HepG2 (cell line): ENCODE measurements around the gene NCLN. TPM values are rescaled to one million over a fixed set of nuclear protein-coding genes. Genes with fewer than 3 reads are reported as not detected.

Experiments used
- ATAC-seq: fragments of 200-7000 bp; cut with Tn5 transposase; 3 replicates; pipeline ENCODE4 v1.9.1; 2020; ENCODE audit warnings: mild to moderate bottlenecking, moderate library complexity
- BruUV-seq: library from RNA; stranded (reverse); fragments of 400-500 nt; replicated peaks from 2 replicates; lab custom pipeline; 2021; lab: Mats Ljungman, UMichigan
- CTCF ChIA-PET: fragments of 300-600 bp; formaldehyde crosslinking; extraction: SDS; loops from one replicate; lab custom pipeline; 2021; ENCODE audit warnings: low total read pairs, inconsistent platforms, low intra/inter-chr PET ratio; lab: Yijun Ruan, JAX
- POLR2A ChIA-PET: fragments of 350-600 bp; sonication (Branson Sonifier 250); formaldehyde crosslinking; loops from one replicate; lab custom pipeline; 2020; ENCODE audit warnings: antibody characterized with exemption, inconsistent platforms; lab: Yijun Ruan, JAX
- DNase-seq: peaks from one replicate; pipeline ENCODE4 v3.0.0-alpha.2; 2015; ENCODE audit warnings: low spot score
- FAIRE-seq: peaks from 3 replicates; lab custom pipeline; 2011; peaks lifted over from hg19 to GRCh38; lab: Jason Lieb, UNC
- H2AFZ ChIP-seq: one replicate; pipeline ENCODE4 v1.6.1; 2011; ENCODE audit warnings: low read length, inconsistent platforms
- H3K27ac ChIP-seq: fragments of 300-600 bp; 3 replicates; pipeline ENCODE4 v1.8.0; 2011; ENCODE audit warnings: mixed run types, mild to moderate bottlenecking, mixed read lengths, low read length, inconsistent platforms; ENCODE audit not compliant: insufficient read depth; ENCODE audit errors: extremely low read length
- H3K27me3 ChIP-seq, 2 experiments: fragments of 200-600 bp in 1 of 2; 2 replicates in 1 of 2; 3 replicates in 1 of 2; pipeline versions ENCODE4 v1.6.0 to v1.8.0; 2011; ENCODE audit warnings: low read length in 2 of 2, mild to moderate bottlenecking in 2 of 2, moderate library complexity in 2 of 2, inconsistent platforms in 1 of 2; ENCODE audit not compliant: insufficient read depth in 2 of 2, control insufficient read depth in 1 of 2
- H3K36me3 ChIP-seq, 2 experiments: fragments of 200-600 bp in 1 of 2; replicated peaks in 1 of 2; 2 replicates in 1 of 2; 3 replicates in 1 of 2; pipeline versions ENCODE4 v1.5.1 to v1.8.0; 2011; ENCODE audit warnings: low read length in 2 of 2, inconsistent platforms in 1 of 2; ENCODE audit not compliant: insufficient read depth in 2 of 2, control insufficient read depth in 1 of 2
- H3K4me1 ChIP-seq: 2 replicates; pipeline ENCODE4 v1.5.1; 2012; ENCODE audit warnings: low read length, inconsistent platforms; ENCODE audit not compliant: insufficient read depth
- H3K4me2 ChIP-seq: 2 replicates; pipeline ENCODE4 v1.6.0; 2011; ENCODE audit warnings: low read depth, low read length, inconsistent platforms
- H3K4me3 ChIP-seq, 3 experiments: fragments of 200-600 bp in 1 of 3; sonication (generic), shearing (Covaris generic) in 1 of 3; replicated peaks in 1 of 3; 2 replicates each; pipeline ENCODE4 v1.5.1; 2011 to 2016; ENCODE audit warnings: low read length in 3 of 3, inconsistent platforms in 2 of 3, low read depth in 2 of 3, mild to moderate bottlenecking in 2 of 3, control low read depth in 1 of 3, mixed read lengths in 1 of 3; ENCODE audit not compliant: insufficient read depth in 1 of 3
- H3K79me2 ChIP-seq: one replicate; pipeline ENCODE4 v1.6.1; 2011; ENCODE audit warnings: low read length, inconsistent platforms; ENCODE audit not compliant: insufficient read depth
- H3K9ac ChIP-seq: 2 replicates; pipeline ENCODE4 v1.6.0; 2011; ENCODE audit warnings: mild to moderate bottlenecking, low read depth, low read length, inconsistent platforms; ENCODE audit not compliant: insufficient read depth
- H3K9me3 ChIP-seq: 2 replicates; pipeline ENCODE4 v1.5.1; 2012; ENCODE audit warnings: mild to moderate bottlenecking, low read length
- H4K20me1 ChIP-seq: 2 replicates; pipeline ENCODE4 v1.6.0; 2011; ENCODE audit warnings: inconsistent platforms, mild to moderate bottlenecking, low read length, moderate library complexity; ENCODE audit not compliant: insufficient read depth
- AGO2 ChIP-seq: fragments of 200-400 bp; formaldehyde crosslinking; optimal IDR thresholded peaks from 2 replicates; pipeline ENCODE3; 2017; ENCODE audit warnings: mild to moderate bottlenecking, low read depth, low read length, moderate library complexity
- NFE2 ChIP-seq: sonication (generic); formaldehyde crosslinking; IDR thresholded peaks from 2 replicates; pipeline ENCODE4 v1.4.0; 2020; ENCODE audit warnings: missing genetic modification reagents
- RBFOX2 ChIP-seq: fragments of 200-400 bp; formaldehyde crosslinking; IDR thresholded peaks from 2 replicates; pipeline ENCODE4 v1.6.1; 2017; ENCODE audit warnings: low read depth, mild to moderate bottlenecking, low read length
- ZBTB33 ChIP-seq: sonication (generic); formaldehyde crosslinking; IDR thresholded peaks from 2 replicates; pipeline ENCODE4 v1.4.0; 2020; ENCODE audit warnings: missing genetic modification reagents
- WGBS: methylation state at CpG from one replicate; pipeline ENCODE4 v1.1.6; 2017; ENCODE audit warnings: low lambda C conversion rate; 5-methylcytosine and 5-hydroxymethylcytosine counted together
- in situ Hi-C: cut with HindIII; loops from 2 replicates; pipeline ENCODE4 v1.10.0; 2017; ENCODE audit warnings: low pct_unique_long_range_greater_than_20kb; ENCODE audit not compliant: extremely low pct_ligation_motif_present
- intact Hi-C: fragments of 100-400 bp; cut with micrococcal nuclease; formaldehyde crosslinking; loops from one replicate; pipeline ENCODE4 v1.10.0; 2022; ENCODE audit not compliant: unreplicated experiment
- polyA plus RNA-seq, 8 experiments: library from polyadenylated mRNA; depleted of rRNA in 3 of 8; stranded (reverse) in 7 of 8; unstranded in 1 of 8; fragments of >200 nt; fragmentation: Illumina TruSeq in 4 of 8; extraction: Trizol in 4 of 8; gene quantifications; 2 replicates each; pipeline versions ENCODE4 v1.2.1 to v1.2.3, GENCODE V29; 2011 to 2016; ENCODE audit warnings: low read depth in 4 of 8, missing spikeins in 1 of 8, mixed read lengths in 1 of 8; ENCODE audit not compliant: insufficient read depth in 1 of 8
- total RNA-seq, 5 experiments: library from RNA; depleted of rRNA; stranded (reverse); fragments of >200 nt; fragmentation: Illumina TruSeq; extraction: Trizol; gene quantifications; 2 replicates each; pipeline ENCODE4 v1.2.3, GENCODE V29; 2016; ENCODE audit warnings: low read depth in 1 of 5

The NCLN gene
- total and polyA plus RNA-seq, 2 of the 13 experiments (the other 11 are each of a cell fraction or from before 2014, with no cell fraction given), result 42.6 to 56.0 TPM

DNA sequence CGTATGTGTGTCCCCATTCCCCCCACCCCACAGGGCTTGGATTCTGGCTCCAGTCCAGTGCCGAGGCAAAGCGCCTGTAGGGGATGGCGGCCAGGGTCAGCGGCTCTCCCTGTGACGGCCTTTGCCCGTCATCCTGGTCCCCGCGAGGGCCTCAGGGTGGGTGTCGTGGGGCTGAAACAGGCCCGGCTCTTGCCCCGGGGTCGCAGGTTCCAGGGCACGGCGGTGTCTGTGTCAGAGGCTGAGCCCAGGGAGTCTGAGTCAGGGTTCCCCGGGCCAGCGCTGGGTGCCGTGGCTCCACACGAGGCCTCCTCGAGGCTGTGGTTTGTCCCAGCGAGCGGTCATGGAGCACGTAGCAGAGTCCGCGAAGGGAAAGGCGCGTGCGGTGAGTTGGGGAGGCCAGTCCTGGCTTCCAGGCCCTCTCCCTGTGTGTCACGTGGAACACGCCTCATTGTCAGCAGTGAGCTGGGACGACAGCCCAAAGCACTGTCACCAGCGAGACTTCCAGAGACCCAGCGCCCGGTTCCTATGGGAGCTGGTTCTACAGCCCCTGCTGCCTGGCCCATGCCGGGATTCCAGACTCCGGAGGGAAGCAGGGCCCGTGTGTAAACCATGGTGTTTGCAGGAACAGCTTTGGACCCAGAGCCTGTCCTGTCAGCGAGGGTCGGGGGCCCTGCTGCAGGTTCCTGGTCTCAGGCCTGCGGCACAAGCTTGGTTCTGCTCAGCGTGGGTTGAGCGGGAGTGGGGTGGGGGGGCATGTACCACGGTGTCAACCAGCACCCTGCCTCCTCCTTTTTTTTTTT lies 13.4 kb downstream of the NCLN start:
- DNase-seq (no peak), FAIRE-seq (no peak), ATAC-seq (no peak)
- no peaks in the 10 kb centered on the region for H3K79me2 ChIP-seq
- H3K27me3 ChIP-seq, result no peaks in the 10 kb centered on the region
- H3K4me3 ChIP-seq, result no peak overlapping the region
- no peak for TF ChIP-seq NFE2 (CRISPR knock-in tag)
- 0 out of 2 replicates have a peak, but pooled peaks have one; percentile 35 for TF ChIP-seq ZBTB33 (CRISPR knock-in tag)
- TF ChIP-seq RBFOX2, result 0 out of 2 replicates have a peak, but pooled peaks have one; percentile 50
- peak; percentile 77 for TF ChIP-seq AGO2
- H3K9ac ChIP-seq, result no peak overlapping the region
- WGBS, result 95% methylated on average over 24 of the region's 43 CpGs
- H3K9me3 ChIP-seq, result no peaks in the 10 kb centered on the region
- H3K27ac ChIP-seq, result no peak overlapping the region
- ChIA-PET POLR2A (no interaction called here), CTCF (no interaction called here)
- peaks cover 3 to 18% of the 10 kb centered on the region in 2 experiments; a peak in 3 of 5 replicates for H3K36me3 ChIP-seq
- H4K20me1 ChIP-seq, result no peaks in the 10 kb centered on the region
- intact Hi-C loops (no loop called here), in situ Hi-C loops (no loop called here)
- no peak overlapping the region for H2AFZ ChIP-seq
- H3K4me1 ChIP-seq, result no peaks in the 10 kb centered on the region
- BruUV-seq, result no TSS peak
- no peak overlapping the region for H3K4me2 ChIP-seq
